GM18873 (cell line): ENCODE measurements around the gene CACNG4.

Experiments used
- ATAC-seq: cut with Tn5 transposase; IDR thresholded peaks from one replicate; pipeline ENCODE4 v1.9.1; 2021; ENCODE audit warnings: mild to moderate bottlenecking, moderate library complexity, moderate number of reproducible peaks; ENCODE audit not compliant: unreplicated experiment, low FRiP score

Gene CACNG4

DNA sequence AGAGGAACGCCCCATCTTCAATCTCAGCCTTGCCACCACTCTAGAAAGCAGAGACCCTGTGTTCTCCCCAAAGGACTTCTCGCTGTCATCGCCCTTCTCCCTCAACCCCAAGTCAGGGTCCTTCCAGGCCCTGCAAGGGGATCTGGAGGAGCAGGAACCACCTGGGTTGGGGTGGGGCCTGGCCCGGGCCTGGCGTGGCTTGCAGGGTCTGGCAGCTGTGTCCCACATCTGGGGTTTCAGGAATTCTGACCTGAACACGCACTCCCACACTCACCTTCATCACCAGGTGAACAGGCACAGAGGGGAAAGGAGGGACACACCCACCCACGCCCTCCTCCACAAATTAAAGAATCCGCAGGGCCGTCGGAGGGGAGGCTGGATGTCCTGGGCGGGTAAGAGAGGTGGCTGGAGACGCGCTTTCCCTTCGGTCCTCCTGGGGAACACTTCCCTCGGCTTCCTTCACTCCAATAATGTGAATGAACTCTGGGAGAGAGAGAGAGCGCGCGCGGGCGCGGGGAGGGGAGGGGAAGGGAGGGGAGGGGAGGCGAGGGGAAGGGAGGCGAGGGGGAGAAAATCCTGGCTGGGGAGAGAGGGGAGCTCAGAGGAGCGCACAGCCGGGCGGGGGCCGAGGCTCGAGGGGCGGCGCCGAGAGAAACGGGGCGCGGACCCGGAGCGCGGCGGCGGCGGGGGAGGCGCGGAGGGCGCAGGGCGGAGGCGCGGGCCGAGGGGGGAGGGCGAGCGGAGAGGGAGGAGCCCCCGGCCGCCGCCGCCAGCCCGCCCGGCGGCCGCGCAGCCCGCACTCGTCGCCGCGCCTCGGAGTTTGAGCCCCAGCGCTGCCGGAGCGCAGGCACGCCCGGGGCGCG, at the start of gene CACNG4:
Gene CACNG4, plus strand, starts transcription at position 799 of the 863 bp plus-strand sequence. CDS start 205 bp downstream, outside the sequence.
- ATAC-seq, result no peak

DNA sequence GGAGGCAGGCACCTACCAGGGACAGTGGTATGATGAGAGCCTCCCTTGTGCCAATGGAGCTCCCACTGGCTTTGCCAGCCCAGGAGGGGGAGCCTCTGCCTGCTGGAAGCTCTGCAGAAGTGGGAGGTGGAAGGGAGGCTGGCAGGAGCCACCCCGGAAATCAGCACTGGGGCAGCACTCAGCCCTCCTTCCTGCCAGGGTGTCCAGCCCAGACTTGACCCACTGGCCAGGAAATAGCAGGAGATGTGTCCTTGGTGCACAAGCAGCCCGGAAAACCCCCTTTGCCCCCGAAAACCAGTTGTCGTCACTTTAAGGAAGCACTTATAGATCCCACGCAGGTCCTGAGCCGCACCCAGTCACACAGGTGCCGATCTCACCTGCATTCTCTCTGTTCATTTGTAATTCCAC, 49.3 kb upstream of the CACNG4 start:
- ATAC-seq, result no peak

DNA sequence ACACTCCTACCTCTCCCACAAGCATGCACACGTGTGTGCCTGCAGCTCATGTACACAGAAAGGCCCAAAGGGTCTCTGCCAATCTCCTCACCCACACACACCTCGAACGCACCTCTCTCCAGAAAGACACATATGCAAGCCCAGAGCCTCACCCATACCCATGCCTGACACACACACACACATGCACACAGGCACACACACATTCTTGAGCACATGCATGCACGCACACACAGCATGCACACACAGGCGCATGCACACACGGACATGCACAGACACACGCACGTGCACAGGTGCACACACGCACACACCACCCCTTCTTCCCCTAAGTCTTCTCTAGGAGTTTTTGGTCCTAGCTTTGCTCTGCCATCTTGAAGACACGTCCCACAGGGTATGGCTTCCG, 48.7 kb upstream of the CACNG4 start:
- ATAC-seq, result no peak

DNA sequence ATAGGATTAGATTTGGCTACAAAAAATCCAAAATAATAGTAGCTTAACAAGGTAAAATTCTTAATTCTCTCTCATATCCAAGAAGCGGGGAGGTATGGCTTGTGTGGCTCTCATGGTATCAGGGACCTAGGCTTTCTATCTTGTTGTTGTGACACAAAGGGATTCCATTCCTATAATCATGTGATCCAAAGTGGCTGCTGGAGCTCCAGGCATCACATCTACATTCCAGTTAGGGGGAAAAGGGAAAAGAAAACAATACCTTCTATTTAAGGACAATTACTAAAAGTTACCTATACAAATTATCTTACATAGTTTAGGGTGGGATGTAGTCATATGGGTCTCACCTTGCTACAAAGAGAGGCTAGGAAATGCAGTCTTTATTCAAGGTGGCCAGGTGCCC, 47.6 kb upstream of the CACNG4 start:
- no peak for ATAC-seq

DNA sequence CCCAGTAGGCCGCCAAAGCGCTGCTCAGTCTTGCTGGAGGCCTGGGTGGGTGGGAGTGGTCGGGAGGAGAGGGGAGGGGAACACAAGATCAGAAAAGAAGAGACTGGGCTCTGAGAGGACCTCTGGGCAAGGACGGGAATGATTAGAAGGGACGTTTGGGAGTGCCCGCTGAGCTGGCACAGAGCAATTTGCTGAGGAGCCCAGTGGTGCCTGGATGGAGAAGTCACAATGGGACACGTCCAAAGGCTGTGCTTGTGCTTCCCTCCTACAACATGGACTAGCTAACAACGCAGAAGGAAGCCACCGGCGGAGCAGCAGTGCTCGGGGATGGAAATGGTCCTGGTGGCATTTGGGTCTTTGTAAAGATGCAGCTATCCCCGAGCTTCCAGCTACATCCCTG, 45.6 kb upstream of the CACNG4 start:
- no peak for ATAC-seq

DNA sequence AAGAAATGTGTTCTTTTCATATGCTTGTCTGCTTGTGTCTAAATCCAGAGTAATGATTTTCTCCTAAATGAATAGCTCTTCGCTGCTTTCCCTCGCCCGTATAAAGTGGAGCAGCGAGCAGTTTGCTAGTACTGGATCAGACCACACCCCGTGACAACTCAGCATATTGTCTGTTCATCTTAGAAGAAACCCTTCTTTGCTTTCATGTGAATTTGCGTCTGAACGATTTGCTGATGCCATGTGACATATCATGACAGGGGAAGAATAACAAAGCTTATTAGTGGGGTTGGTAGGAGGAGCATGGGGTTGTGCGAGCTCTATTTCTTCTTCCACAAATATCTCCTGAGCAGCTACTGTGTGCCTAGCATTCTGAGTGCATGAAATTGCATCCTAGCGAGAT, 44.1 kb upstream of the CACNG4 start:
- no peak for ATAC-seq

DNA sequence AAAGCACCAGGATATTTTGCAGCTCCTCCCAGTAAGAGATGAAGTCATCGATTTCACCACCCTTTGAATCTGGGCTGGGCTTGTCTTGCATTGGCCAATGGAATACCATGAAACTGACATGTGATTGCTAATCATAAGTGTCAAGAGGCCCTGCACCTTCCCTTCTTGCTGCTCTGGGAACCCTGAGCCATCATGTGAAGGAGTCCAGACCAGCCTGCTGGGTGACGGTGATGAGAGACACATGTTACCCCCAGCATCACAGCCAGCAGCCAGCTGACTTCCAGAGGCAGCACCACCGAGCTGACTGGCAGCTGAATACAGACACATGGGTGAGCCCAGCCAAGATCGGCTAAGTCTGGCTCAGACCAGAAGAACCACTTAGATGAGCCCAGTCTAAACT, 43.6 kb upstream of the CACNG4 start:
- ATAC-seq, result no peak

DNA sequence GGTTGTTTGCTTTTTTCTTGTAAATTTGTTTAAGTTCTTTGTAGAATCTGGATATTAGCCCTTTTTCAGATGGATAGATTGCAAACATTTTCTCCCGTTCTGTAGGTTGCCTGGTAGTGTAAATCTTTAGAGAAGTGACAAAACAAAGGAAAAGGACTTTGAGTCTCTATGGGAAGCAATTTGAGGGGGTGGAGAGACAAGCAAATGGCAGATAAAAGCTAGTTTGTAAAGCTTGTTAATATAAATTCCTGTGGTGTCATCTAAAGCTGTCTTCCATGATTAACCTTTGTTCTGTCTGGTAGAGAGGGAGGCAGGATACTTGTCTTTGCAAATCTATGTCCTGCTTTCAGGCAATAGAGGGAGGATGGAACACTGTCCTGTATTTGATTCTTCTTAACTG, 40.6 kb upstream of the CACNG4 start:
- ATAC-seq, result no peak

DNA sequence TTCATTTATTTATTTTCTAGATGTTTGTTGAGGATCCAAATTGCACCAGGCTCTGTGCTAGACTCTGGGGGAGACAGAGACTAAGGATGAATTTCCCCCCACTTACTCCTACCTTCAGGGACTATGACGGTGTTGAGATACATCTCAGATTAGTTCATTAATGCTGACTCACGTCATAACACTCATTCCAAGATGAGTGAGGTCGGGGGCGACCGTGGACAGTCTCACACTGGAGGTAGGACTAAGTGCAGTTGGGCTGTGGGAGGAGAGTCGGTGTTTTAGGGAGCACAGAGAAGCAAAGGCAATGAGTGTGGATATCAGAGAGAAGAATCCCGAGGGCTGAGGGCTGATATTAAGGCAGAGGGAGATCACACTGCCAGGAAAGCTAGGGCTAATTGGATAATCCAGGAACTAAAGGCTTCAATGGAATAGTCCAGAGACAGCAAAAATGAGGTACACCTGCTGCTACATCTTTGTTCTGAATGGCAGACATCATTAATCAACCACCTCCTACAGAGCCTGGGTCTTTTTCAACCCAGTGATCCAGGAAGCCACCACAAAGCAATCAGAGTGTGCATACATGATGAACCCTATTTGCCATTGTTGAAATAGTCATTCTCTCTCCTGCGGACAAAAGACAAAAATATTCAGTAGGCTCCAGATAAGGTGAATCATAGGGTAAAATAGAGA, 38.6 kb upstream of the CACNG4 start:
- no peak for ATAC-seq

DNA sequence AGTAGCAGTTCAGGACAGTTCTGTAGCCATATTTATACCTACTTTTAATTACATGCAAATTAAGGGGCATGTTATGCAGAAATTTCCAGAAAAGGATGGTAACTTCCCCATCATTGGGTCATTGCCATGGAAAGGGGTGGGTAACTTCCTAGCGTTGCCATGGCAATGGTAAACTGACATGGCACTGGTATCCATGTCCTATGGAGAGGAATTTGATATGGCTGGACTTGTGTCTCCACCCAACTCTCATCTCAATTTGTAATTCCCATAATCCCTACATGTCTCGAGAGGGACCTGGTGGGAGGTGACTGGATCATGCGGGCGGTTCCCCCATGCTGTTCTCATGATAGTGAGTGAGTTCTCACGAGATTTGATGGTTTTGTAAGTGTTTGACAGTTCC, 35.6 kb upstream of the CACNG4 start:
- no peak for ATAC-seq

DNA sequence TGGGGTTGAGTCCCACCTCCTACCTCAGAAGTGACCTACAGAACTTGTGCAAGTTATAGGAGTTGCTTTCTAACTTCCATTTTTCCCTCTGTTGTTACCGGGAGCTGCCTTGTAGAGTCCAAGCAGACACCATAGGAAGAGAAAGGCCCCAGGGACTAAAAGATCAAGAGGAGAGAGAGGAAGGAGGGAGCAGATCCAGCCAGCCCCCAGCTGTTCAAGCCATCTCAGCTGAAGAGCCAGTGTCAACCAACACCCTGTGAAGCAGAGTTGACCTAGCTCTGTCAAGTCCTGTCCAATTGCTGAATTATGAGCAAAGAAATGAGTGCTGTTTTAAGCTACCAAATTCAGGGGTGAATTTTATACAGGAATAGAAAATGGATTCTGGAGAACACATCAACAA, 34.9 kb upstream of the CACNG4 start:
- ATAC-seq, result no peak

DNA sequence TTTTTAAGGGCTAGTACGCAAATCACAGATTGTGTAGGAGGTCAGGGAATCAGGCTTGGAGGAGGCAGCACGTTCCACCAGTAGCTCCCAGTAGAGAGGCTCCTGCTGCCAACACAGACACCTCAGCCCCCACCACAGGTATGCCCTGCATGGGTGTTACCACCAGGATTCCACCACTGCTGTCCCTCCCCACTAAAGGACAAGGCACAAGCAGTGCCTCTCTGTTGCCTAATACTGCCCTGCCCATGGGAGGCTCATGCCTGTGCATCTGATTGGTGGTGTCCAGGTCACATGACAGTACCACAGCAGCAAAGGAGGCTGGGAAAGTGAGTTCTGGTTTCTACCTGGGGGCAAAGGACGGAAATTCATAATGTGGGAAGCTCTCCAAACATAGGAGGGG, 33.6 kb upstream of the CACNG4 start:
- ATAC-seq, result no peak

DNA sequence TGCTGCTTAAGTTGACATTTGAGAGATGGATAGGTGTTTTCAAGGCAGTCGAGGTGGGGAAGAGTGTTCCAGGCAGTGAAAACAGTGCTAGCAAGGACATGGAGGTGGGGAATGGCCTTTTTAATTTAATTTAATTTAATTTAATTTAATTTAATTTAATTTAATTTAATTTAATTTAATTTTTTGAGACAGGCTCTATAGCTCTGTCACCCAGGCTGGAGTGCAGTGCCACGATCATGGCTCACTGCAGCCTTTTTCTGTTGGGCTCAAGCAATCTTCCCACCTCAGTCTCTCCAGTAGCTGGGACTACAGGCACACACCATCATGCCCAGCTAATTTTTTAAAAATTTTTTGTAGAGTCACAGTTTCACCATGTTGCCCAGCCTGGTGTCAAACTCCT, 32.2 kb upstream of the CACNG4 start:
- ATAC-seq, result no peak

DNA sequence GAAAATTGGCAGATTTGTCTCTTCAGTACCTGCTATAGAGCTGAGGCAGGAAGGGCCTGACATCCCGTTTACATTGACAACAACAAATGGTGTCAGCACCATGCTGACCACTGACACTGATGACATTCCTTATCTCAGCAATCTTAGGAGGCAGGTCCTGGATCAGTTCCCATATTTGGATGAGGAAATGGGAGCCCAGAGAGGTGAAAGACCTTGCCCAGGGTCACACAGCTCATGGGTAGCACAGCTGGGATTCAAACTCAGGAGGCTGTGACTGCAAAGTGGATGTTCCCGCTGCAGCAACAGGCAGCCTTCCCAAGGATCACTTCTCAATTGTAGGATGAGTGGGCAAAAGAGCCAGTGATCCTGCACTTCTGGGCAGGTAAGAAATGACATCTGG, 30.5 kb upstream of the CACNG4 start:
- no peak for ATAC-seq

DNA sequence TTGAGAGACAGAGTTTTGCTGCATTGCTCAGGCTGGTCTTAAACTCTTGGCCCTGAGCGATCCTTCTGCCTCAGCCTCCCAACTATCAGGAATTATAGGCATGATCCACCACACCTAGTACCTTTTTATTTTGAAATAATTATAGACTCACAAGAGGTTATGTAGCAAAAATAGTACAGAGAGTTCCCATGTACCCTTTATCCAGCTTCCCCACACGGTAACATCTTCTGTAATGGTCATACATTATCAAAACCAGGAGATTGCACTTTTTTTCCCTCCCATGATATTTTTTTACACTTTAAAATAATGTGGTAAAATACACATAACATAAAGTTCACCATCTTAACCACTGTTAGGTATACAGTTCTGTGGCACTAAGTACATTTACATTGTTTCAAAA, 28.8 kb upstream of the CACNG4 start:
- no peak for ATAC-seq

DNA sequence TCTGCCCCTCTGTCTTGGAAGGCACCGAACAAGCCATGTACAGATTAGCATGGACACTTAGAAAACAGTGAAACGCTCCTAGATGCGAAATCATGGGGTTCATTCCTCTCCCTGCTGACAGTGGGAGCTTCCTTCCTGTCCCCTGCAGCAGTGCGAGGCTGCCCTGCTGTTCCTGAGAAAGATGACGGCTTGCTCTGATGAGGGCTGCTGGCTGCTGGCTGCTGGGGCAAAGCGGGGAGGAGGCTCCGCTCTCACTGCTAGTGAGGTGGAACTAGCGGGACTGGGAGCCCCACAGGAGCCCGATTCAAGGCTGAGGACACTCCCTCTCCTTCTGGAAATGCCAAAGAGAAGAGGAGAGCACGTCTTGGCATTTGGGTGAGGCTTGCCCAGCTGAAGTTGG, 25.9 kb upstream of the CACNG4 start:
- ATAC-seq, result no peak

DNA sequence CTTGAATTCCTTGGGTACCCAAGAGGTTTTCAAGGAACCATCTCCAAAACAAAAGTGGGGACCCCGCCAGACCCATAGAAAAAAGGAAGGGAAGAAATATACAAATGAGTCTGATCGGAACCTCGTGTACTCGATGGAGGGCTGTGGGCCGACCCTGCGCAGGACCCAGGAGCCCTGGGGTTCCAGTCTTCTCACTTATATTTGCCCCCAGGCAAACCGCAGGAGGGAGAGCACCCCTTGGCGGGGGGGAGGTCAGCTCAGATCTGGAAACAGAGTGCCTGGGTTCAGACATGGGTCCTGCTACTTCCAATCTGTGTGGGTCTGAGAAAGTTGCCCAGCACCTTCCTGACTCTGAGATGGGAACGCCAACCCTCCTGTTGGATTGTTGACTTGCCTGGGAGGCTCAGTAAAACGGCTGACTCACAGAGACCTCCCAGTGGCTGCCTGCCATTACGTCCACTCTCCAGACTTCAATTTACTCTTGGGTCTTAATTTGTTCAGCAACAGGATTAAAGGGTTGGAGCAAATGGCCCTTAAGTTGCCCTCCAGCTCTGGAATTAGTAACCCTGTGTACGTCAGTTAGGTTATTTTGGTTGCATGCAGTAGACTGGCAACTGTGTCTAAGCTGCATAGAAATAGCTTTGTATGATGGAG, 24.9 kb upstream of the CACNG4 start:
- ATAC-seq, result no peak

DNA sequence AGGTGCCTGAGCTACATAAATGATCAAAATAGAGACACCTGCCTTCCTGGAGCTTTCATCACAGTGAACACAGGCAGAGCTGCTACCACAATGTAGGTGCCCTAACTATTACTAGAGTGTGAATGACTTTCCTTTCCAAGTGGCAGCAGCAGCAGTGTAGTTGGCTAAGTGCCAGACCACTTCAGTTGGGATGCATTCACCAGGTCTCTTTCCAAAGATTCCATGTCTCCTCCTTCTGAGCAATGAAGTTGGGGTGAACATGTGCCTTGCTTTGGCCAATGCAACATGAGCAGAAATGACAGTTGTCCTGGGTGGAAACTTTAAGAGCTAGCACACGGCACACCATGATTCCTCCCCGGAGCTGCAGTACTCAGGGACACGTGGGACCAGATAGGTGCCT, 23.3 kb upstream of the CACNG4 start:
- no peak for ATAC-seq

DNA sequence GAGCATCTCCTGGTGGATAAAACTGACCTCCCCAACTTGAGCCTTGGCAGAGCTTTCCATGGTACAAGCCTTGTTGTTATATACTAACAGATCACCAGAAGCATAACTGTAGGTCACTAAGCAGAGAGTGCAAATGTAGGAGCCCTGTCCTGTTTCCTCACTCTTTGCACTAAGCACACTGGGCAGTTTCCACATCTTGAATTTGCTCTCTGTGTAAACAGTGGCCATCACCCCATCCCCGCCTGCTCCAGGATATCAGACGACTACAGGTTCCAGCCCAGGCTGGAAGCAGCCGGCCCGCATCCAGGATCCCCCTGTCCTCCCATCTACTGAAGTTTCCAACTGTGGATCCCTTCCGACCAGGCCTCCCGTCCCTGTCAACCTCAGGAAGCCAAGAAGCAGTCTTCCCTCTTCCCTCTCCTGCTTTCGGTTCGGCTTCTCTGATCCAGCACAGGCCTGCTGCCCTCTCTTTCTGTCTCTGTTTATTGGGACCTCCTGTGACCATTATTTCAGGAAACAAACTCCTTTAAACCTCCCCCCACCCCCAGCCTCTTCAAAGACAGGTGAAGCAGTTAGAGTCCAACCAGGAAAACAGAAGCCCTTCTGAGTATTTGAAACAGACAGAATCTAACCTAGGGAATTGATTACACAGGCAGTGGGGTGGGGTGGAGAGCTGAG, 22.6 kb upstream of the CACNG4 start:
- no peak for ATAC-seq

DNA sequence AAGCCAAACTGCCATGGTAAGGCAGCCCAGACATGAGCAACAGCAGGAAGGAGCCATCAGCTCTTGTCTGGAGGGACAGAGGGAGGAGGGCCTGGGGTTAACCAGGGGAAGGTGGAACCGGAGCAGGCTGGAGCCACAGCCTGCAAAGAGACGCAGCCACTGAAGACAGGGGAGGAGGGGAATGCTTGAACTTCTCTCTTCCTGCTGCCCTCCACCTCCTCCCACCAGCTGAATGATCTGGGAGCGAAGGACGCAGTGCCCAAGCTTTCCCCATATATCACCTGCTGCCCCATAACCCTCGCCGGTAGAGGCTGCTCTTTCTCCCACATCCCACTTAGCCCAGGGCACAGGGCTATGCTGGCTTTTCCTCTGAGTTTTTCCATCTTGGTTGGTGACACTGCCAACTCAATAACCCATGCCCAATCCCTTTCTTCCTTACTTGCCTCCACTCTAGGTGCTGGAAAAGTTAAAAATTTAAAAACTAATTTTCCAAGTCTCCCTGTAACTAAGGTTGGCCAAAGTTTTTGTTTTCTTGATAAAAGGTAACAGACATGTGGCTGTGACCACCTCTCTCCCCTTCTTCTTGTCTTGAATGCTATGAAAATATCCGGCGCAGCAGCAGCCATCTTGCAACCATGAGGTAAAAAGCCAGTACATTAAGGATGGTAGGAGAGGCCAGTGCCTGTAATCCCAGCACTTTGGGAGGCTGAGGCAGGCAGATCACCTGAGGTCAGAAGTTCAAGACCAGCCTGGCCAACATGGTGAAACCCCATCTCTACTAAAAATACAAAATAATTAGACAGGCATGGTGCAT, 21.8 kb upstream of the CACNG4 start:
- ATAC-seq, result no peak
